ENCODE measurements around the gene IRAG1. TPM values are rescaled to one million over a fixed set of nuclear protein-coding genes. Genes with fewer than 3 reads are reported as not detected.

Gene IRAG1
- total RNA-seq, 1 experiment from 2014 or later, result 1.3 TPM

DNA sequence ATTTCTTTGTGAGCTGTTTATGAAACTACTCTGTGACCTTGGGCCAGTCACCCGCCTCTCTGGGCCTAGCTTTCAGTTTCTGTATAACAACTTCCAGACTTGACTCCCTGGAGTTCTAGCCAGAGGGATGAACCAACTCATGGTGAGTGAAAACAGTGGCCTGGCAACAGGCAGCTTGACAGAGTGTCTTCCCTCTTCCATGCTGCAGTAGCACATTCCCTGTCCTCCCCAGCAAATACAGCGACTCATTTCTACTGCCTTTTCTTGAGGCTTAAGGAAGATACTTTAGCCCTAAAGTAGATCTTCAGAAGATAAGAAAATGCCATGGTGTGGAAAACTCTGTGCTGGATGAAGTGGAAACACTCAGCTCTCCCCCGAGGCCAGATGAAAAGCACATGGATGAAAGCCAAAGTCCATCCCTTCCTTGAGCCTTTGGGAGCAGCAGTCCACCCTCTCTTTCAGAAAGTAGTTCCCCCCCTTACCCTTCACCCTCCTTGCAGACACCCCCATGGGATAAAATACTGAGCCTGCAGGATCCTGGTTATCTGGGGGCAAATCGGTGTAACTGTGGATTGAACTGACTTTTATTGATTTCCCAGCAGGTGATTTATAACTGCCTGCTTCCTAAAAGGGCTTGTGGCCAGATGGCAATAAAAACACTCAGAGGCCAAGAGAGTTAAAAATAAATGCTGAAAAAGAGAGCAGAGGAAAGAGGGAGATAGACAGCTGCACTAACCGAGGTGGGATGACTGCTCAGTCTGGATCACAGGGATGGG lies 24.1 kb downstream of the IRAG1 start:
- DNase-seq (ENCODE audit: low read depth), result peak; percentile 75

DNA sequence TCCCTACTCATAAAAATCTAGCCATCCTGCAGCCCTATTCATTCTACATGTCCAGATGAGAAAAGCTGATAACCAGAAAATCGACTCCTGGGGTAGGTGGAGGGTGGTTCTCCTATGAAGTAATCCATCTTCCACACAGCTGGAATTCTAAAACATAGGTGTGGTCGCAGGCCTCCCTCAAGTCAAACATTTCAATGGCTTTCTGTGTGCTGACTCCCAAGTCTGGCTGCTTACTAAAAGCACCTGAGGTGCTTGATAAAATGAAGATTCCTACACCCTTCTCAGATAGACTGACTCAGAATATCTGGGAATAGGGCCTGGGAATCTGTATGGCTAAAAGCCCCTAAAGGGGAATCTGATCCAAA lies 26.1 kb downstream of the IRAG1 start:
- DNase-seq (ENCODE audit: low read depth), result no peak

DNA sequence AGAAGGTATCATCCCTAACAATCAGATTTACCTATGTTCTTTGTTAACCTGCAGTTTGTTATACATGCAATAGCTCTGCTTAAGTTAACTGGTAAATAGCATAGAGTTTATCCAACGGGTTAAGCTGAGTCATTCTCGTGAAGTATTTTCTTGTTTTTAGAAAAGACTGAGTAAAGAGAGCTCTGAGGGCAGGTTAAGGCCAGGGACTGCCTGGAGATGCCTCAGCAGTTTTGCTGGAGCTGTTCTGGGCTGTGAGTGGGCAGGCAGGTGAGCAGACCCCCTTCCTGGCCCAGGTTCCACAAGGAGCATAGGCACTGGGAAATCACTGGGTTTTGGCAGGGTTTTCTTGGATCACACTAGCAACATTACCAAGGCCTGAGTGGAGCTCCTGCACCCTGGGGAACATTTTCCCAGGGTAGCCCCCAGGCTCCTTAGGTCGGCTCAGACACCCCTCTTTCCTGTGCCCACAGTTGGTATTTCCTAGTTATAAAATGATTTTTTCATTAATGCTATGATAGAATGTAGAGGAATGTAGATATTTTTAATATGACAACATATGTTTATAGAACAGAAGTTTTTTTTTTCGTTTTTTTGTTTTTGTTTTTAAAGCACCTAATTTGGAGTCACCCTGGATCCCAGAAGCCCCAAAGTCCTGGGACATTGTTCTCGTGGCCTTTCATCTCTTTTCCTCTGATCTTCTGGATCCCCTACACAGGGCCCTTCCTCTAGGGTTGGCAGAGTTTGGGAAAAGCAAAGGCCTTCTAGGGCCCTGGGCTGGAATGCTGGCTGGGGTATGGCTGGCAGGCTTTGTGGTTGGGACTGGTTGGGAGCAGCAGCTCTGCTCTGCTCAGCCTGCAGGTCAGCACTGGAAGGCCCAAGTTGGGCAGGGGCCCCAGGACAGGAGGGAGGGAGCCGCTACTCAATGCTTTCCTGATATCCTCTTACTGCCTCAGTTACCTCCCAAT lies 26.7 kb downstream of the IRAG1 start:
- DNase-seq (ENCODE audit: low read depth), result peak; percentile 41

DNA sequence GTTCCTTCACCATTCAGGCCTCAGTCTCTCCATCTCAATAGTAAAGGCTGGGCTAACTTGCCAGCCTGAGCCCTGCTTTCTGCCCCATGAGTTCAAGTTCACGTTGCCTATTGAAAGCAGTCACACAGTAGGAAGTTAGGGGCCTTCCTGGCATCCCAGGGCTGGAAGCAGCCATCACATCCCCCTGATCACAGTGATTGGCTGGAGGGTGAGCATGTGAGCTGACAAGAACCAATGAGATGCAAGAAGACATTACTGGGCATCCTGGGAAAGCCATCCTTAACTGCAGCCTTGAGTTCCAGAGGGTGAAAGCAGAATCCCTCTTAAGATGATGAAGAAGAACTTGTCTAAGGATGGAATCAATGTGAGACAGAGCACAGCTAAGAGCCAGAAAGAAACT lies 29.1 kb downstream of the IRAG1 start:
- no peak for DNase-seq (ENCODE audit: low read depth)

DNA sequence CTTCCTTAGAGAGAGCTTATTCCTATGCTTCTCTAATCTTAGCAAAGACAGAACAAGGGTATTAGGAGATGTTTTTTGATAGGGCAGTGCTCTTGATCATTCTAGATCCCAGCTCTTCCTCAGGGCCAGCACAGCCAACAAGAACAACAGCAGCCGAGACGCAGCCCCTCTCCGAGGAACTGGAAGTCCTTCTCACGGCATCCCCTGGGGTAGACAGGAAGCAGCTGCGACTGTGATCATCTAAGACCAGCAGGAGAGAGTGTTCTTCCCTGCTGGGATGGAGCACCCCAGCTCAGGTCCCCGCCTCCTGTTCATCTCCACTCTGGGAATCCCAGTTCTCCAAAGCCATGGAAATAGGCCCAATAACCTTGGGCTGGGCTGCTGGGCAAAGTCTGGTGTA lies 29.6 kb downstream of the IRAG1 start:
- DNase-seq (ENCODE audit: low read depth), result no peak

DNA sequence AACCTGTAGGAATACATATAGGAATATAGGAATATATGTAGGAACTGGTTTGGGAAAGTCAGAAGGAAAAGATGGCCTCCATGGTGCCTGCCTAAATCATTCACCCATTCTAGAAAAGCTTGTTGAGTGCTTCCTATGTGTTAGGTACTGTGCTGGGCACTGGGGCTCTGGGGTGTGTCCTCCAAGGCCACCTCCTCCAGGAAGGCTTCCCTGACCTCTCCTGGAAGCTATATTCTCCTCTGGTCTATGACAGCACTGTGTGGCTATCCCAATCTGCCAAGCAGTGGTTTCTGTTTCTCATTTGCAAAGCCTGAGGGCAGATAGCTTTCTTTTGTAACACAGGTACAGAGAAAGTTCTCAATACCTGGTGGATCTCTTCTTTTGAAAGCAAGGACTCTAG lies 30.2 kb downstream of the IRAG1 start:
- DNase-seq (ENCODE audit: low read depth), result no peak

DNA sequence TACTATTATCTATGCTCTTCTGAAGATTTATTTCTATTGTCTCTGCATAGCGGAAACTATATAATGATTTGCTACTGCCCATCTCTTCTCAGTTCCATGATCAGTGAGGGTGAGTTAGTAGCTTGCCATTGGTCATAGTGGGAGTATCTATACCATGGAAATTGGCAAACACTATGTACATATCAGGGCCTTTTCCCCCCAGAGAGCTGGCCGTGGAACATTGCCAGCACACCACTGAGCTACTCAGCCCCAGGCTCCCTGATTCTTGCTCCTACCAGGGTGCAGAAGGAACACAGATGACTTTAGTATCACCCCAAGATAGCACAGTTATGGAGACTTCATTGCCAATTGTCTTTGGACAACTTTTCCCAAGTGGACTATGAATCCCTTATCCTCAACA lies 33.2 kb downstream of the IRAG1 start:
- no peak for DNase-seq (ENCODE audit: low read depth)

DNA sequence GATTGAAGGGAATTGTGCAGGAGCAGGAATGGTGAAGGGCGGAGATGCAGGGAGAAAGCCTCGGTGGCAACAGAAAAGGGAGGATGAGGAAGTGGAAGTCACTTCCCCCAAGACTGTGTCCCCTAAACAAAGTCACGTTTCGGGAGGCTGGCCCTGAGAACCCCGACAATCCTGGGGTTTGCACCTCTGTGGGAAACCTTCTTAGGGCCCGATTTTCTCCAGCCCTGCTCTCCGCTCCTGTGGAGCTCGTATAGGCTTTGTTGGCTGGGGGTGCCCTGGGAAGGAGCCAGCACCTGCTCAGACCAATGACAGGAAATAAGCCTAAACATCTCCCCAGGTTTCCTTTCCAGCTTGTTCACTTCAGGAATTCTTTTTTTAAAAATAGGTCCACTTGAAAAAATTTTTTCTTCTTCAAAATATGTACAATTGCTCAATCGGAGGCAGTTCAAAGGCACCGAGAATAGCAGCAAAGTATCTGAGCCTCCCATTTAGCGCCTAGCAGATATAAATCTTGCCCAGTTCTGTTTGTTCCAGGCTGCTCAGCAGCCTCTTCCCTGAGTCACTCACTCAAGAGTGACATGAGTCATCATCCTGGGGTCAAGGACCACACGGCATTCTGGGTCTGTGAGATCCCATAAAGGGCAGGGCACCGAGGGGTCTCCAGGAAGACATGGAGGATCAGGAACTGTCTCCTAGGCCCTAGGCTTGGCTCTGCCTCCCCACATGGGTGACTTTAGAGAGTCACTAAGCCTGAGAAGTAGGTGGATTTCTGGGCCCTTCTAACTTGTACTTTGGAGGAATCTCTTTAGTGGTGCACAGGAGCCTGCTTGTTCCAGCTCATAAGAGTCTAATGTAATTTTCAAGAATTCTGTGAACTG lies 34.0 kb downstream of the IRAG1 start:
- DNase-seq (ENCODE audit: low read depth), result peak; percentile 95

DNA sequence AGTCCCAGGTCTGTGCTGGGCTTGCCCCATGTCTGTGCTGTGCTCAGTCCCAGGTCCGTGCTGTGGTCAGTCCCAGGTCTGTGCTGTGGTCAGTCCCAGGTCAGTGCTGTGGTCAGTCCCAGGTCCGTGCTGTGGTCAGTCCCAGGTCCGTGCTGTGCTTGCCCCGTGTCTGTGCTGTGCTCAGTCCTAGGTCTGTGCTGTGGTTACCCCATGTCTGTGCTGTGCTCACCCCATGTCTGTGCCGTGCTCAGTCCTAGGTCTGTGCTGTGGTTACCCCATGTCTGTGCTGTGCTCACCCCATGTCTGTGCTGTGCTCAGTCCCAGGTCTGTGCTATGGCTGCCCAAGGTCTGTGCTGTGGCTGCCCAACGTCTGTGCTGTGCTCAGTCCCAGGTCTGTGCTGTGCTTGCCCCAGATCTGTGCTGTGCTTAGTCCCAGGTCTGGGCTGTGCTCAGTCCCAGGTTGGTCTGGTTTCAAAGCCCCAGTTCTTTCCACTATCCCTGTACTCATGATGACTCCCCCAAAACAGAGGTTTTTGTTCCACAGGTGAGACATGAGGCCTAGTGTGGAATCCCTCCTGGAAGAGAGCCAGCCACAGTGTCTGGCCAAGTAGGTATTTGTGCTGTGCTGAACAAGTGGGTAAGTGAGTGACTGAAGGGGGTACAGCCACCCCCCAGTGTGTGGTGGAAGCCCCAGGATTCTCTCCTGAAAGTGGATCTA lies 34.8 kb downstream of the IRAG1 start:
- peak; percentile 45 for DNase-seq (ENCODE audit: low read depth)

DNA sequence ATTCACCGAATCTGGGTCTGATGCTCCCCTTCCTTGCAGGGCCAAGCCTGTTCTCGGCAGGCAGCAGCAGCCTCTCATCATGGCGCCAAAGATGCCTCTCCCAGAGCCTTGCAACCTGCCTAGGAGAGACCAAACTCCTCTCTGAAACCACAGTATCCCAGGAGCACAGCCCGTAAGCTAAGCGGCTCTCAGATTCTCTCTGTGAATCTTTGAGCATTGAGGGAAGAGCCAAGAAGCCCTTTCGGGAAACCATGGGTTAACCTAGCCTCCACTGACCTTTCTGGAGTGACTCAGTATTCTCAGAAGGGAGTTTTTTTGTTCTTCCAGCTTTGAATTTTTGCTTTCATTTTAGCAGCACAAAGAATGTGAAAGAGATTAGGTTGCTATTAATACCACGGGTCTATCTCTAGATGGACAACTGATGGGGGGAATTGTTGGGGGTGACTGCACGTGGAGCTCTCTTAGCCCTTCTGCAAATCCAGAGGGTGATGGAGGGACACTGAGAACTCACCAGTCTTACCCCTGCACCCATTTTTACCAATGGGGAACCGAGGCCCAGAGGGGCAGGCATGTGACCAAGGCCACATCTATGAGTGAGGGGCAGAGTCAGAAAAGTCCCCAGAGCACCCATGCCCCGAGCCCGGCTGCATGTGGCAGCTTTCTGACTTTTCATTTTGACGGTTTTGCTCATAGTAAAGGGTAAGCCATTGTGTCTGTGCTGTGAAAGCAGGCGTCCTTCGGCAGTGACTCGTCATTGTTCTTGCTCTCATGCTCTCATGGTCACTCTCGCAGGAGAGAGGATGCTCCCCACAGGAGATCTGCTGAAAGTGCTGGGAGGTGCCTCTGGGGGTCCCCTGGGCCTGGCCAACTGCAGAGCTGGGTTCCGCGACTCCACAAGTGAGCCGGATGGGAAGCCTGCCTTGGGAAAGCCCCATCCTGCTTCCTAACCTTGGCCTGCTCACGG lies 36.0 kb downstream of the IRAG1 start:
- DNase-seq (ENCODE audit: low read depth), result peak; percentile 75

DNA sequence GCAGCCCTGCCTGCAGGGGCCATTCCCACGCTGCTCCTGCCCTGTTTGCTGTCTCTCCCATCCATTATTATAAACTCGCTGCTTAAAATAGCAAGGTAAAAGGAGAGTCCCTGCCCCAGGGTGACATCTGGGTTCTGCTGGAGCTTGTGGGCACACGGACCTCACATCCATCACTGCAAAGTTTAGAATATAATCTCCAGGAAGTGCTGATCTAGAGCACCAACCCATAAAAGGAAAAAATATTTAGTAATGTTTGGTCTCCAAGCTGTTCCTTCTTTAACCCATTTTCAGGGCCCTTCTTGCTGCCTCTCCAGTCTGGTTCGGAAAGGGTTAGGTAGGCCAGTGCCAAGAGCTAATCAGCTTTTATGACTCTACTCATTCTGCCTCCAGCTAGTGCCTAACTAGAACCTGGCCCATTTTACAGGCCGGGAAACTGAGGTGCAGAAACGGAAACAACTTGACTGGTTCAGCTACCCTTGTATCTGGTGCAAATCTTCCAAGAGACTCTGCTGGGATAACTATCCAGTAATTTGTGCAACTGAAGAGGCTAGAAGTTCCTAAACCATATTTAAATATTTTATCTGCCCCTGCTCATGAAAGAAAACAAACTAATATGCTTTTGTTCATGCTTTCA lies 37.5 kb downstream of the IRAG1 start:
- DNase-seq (ENCODE audit: low read depth), result no peak

DNA sequence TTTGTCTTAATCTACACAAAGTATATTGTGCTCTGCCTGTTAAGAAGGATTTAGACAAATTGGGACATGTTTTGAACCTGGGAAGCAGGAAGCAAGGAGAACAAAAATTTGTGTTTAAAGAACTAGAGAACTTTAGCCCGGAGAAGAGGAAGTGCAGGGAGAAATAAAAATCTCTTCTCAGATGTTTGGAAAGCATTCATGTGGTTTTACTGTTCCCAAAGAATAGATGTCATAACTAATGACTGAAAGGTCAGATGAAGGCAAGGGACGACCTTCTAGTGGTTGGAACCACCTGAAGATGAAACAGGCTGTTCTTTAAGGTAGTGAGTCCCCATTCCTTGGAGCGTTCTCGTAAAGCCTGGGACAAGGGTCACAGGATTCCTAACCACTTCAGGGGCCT lies 38.3 kb downstream of the IRAG1 start:
- no peak for DNase-seq (ENCODE audit: low read depth)

DNA sequence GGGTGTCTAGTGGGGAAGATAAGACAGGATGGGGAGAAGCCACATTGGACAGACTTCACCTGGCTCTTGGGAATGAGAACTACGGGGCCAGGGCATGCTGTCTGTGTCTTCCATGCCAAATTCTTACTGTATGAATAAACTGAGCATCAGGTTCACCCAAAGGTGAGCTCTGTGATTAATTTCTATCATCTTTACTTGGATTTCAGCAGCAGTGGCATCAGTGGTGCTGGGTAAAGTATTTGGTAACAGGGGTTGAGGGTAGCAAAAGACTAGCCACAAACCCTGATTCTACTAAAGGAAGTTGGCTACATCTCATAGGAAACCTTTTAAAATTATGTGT lies 38.8 kb downstream of the IRAG1 start:
- DNase-seq (ENCODE audit: low read depth), result no peak

DNA sequence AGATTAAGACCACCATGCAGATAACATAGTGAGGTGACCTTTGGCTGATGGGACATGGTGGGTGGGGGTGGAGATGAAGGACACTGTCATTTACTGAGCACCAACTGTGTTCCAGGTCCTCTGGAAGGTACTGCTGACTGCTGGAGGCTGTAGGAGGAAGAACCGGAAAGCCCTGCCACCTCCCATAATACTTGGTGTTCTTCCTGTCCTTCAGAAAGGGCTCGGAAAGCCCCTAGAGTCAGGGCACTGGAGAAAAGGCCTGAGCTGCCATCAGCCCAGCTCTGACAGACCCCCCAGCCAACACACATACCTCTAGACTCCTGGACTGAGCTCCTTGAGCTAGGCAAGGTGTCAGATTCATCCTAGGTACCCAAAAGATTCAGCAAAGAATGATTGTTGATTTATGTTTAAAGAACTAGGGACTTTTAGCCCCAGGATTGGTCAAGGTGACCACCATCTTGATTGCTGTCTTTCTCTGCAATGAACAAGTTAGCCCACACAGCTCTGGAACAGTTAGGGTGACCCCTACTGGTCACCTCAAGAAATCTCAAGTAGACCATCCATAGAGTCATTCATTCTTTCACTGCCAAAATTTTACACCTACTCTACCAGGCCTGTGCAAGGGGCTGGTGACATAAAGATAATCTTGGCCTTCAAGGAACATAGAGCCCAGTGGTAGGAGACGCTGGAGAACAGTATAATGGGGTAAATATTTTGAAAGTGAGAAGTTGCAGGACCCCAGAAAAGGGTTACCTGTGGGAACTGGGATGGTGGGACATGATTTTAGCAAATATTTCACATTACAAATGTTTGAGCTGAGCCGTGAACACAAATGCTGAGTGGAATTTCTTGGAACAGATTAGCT lies 39.4 kb downstream of the IRAG1 start:
- DNase-seq (ENCODE audit: low read depth), result peak; percentile 73

DNA sequence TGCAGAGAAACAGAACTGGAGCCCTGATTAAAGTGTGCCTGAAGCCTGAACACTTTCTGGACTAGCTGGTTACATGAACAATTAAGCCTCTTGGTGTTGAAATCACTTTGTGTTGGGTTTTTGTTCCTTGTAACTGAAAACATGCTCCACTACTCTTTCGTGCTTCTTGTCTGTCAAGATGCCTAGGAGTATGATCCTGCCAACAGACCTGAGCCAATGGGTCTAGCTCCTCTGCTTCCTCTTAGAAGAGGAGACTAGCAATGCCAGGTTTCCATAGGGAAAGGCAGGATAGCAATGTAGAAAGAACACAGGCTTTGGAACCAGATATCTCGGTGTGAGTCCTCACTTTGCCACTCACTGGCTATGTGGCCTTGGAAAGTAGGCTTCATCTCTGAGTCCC lies 40.3 kb downstream of the IRAG1 start:
- DNase-seq (ENCODE audit: low read depth), result no peak

DNA sequence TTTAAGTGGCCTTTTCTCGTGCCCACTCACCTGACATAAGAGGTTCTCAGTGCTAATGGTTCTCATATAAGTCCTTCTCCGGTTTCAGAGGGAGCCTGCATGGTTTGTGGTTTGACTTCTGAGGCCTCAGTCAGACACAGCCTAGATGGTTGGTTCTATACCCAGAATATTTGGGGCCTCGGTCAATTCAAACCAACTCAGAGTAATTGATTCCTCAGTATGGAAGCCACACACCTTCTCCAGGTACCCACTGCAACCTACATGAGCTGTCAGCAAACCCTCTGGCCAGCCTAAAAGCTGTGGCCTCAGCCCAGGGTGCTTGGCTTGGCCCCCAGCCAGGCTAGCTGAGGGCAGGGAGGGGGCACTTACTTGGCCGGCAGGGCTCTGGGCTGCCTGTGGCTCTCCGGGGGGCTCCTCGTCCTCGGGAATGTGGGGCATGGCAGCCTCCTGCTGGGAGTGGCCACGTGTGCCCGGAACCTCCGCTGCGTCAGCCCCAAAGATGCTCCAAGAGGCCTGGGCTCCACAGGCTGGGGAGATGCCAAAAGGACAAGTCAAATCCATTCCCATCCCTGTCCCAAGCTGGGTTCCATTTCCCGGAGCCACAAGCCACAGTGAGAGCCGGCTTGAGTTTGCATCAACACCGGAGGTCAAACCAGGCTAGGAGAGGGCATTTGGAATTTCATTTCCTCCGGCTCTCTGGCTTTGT lies 41.7 kb downstream of the IRAG1 start:
- no peak for DNase-seq (ENCODE audit: low read depth)

DNA sequence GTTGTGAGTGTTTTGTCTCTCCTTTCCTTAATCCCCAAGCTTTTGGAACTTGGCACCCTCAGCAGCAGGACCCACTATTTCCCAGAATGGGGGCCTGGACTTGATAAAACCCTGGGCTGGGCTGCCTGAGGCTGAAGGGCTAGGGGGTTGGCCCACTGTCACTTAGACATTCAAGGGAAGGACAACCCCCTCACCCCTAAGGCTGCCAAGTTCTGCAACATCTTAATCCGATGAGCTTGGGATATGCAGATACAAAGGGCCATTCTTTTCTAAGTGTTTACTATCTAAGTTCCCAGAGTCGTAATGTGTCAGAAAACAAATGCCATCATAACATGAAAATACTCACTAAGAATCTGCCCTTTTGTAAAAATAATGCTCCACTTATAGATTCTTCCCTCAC lies 42.9 kb downstream of the IRAG1 start:
- DNase-seq (ENCODE audit: low read depth), result no peak

DNA sequence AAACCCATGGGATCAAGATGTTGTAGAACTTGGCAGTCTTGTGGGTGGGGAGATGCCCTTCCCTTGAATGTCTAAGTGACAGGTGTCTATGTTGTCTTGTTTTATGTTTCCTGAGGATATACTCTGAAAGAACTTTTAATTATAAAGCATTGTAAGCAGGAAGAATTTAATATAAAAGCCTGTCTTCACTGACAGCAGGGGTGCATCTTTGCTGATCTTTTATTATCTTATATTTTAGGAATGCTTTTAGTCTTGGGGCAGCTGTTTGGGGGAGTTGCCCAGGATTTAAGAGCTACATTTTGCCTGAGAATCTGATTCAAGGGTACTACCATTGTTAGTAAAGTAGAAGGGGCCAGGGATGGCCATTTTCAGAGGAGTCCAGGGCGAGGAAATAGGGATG lies 43.4 kb downstream of the IRAG1 start:
- DNase-seq (ENCODE audit: low read depth), result no peak

All from LHCN-M2 (cell line).